ENCODE data around the gene SPATA32.

DNA sequence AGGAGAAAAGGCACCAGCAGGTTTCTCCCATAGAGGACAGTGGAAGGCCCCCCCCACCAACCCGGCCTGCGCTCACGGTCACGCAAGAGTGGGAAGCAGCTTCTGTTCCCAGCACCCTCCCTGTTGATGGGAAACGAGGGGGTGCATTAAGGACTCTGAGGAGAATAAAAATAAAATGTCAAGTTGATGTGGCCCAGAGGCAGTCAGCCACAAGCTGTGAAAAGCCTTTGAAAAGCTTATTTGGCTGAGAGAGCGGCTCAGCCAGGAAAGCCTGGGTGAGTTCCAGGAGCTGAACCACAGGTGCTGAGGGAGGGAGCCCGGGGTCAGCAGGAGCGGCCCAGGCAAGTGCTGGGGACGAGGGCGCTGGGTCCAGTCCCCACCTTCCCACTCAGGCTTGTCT is 26.9 kb upstream of the SPATA32 start:
- TF ChIP-seq POLR2A (IDR thresholded peaks at IDR 0.05), result no peak
- TF ChIP-seq, protein P1, sequence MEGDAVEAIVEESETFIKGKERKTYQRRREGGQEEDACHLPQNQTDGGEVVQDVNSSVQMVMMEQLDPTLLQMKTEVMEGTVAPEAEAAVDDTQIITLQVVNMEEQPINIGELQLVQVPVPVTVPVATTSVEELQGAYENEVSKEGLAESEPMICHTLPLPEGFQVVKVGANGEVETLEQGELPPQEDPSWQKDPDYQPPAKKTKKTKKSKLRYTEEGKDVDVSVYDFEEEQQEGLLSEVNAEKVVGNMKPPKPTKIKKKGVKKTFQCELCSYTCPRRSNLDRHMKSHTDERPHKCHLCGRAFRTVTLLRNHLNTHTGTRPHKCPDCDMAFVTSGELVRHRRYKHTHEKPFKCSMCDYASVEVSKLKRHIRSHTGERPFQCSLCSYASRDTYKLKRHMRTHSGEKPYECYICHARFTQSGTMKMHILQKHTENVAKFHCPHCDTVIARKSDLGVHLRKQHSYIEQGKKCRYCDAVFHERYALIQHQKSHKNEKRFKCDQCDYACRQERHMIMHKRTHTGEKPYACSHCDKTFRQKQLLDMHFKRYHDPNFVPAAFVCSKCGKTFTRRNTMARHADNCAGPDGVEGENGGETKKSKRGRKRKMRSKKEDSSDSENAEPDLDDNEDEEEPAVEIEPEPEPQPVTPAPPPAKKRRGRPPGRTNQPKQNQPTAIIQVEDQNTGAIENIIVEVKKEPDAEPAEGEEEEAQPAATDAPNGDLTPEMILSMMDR (IDR thresholded peaks at IDR 0.05), result no peak

All from body of pancreas (tissue), 4 donors.